ENCODE data around the gene GYPC. TPM values are rescaled to one million over a fixed set of nuclear protein-coding genes. Genes with fewer than 3 reads are reported as not detected.

The GYPC gene
- total RNA-seq, 1 experiment from 2014 or later, result 28.1 TPM

DNA sequence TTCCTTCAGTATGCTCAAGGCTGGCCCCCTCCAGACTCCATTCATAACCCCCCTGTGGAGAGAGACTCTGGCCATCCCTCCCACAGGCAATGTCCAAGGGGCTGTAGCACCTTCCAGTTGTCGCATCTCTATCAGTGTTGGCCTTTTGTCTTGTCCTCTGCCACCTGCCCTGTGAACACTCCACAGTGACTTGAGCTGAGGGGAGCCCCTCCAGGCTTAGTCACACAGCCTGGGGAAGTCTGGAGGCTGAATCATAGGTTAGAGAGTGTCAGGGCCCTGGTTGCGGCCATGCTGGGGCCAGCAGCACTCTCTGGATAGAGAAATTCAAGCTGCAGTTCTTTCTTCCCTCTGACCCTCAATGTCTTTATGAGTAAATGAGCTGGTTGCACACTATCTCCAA is 64.7 kb downstream of the GYPC start (continued):
- TF ChIP-seq, protein P1, sequence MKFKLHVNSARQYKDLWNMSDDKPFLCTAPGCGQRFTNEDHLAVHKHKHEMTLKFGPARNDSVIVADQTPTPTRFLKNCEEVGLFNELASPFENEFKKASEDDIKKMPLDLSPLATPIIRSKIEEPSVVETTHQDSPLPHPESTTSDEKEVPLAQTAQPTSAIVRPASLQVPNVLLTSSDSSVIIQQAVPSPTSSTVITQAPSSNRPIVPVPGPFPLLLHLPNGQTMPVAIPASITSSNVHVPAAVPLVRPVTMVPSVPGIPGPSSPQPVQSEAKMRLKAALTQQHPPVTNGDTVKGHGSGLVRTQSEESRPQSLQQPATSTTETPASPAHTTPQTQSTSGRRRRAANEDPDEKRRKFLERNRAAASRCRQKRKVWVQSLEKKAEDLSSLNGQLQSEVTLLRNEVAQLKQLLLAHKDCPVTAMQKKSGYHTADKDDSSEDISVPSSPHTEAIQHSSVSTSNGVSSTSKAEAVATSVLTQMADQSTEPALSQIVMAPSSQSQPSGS (CRISPR knock-in tag; IDR thresholded peaks at IDR 0.05; ENCODE audit: borderline replicate concordance, low read depth), result no peak
- no peak for TF ChIP-seq HMGXB4 (CRISPR knock-in tag; IDR thresholded peaks at IDR 0.05)
- TF ChIP-seq ZNF317 (CRISPR knock-in tag; IDR thresholded peaks at IDR 0.05; ENCODE audit: borderline replicate concordance, low read depth), result no peak
- no peak for TF ChIP-seq AFF4 (CRISPR knock-in tag; IDR thresholded peaks at IDR 0.05; ENCODE audit: borderline replicate concordance)
- no peak for TF ChIP-seq ZNF423 (CRISPR knock-in tag; IDR thresholded peaks at IDR 0.05)
- no peak for TF ChIP-seq ETV6 (CRISPR knock-in tag; IDR thresholded peaks at IDR 0.05)

GRCh38 chr2:126722081-126722480 is 66.1 kb downstream of the GYPC start:
- peaks cover 8% of the 10 kb centered on the region for H3K36me3 Mint-ChIP-seq
- peaks cover 26% of the 10 kb centered on the region for H3K9me3 Mint-ChIP-seq
- H3K4me1 Mint-ChIP-seq, result 0 out of 2 replicates have a peak, but pooled peaks cover 3% of the 10 kb centered on the region
- H3K27me3 Mint-ChIP-seq (ENCODE audit: low read depth), result peaks cover 4% of the 10 kb centered on the region; the same call in 1 of the 2 replicates
- CTCF ChIA-PET, result no interaction called here
- TF ChIP-seq PREB (CRISPR knock-in tag; IDR thresholded peaks at IDR 0.05; ENCODE audit: borderline replicate concordance) (no peak), ZNF232 (CRISPR knock-in tag; IDR thresholded peaks at IDR 0.05) (no peak), KAT7 (CRISPR knock-in tag; IDR thresholded peaks at IDR 0.05; ENCODE audit: borderline replicate concordance) (no peak), ZNF423 (CRISPR knock-in tag; IDR thresholded peaks at IDR 0.05) (no peak)
- no peak overlapping the region for H3K27ac Mint-ChIP-seq
- no peak overlapping the region for H3K4me3 Mint-ChIP-seq
- POLR2A ChIA-PET, result no interaction called here
- ATAC-seq, result no peak
- no peak for DNase-seq (ENCODE audit: low spot score)

- no peak overlapping the region for H3K4me3 Mint-ChIP-seq
- peaks cover 8% of the 10 kb centered on the region for H3K36me3 Mint-ChIP-seq
- peaks cover 4% of the 10 kb centered on the region; the same call in 1 of the 2 replicates for H3K27me3 Mint-ChIP-seq (ENCODE audit: low read depth)
- TF ChIP-seq ETV6 (CRISPR knock-in tag; IDR thresholded peaks at IDR 0.05), result no peak
- TF ChIP-seq SP1 (CRISPR knock-in tag; conservative IDR thresholded peaks at IDR 0.05), result no peak
- no peak for TF ChIP-seq NR3C1 (CRISPR knock-in tag; conservative IDR thresholded peaks at IDR 0.05; ENCODE audit: low read depth)
- TF ChIP-seq ZNF416 (CRISPR knock-in tag; IDR thresholded peaks at IDR 0.05), result no peak
- no peak for TF ChIP-seq FOXP1 (CRISPR knock-in tag; IDR thresholded peaks at IDR 0.05; ENCODE audit: borderline replicate concordance)
- TF ChIP-seq NFATC4 (CRISPR knock-in tag; IDR thresholded peaks at IDR 0.05), result no peak
- TF ChIP-seq, protein P2, sequence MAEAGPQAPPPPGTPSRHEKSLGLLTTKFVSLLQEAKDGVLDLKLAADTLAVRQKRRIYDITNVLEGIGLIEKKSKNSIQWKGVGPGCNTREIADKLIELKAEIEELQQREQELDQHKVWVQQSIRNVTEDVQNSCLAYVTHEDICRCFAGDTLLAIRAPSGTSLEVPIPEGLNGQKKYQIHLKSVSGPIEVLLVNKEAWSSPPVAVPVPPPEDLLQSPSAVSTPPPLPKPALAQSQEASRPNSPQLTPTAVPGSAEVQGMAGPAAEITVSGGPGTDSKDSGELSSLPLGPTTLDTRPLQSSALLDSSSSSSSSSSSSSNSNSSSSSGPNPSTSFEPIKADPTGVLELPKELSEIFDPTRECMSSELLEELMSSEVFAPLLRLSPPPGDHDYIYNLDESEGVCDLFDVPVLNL (CRISPR knock-in tag; IDR thresholded peaks at IDR 0.05; ENCODE audit: borderline replicate concordance, low read depth), result no peak
- 0 out of 2 replicates have a peak, but pooled peaks cover 3% of the 10 kb centered on the region for H3K4me1 Mint-ChIP-seq
- CTCF ChIA-PET, result no interaction called here
- H3K27ac Mint-ChIP-seq, result no peak overlapping the region
- POLR2A ChIA-PET, result no interaction called here
- H3K9me3 Mint-ChIP-seq, result peaks cover 28% of the 10 kb centered on the region
- DNase-seq (ENCODE audit: low spot score) (no peak), ATAC-seq (no peak)
Observed at GRCh38 chr2:126722546-126722945, 66.6 kb downstream of the GYPC start.
